ENCODE data around the gene GSX2.
"Not testable (repeated sequence)": the region's sequence is repeated elsewhere in the genome, so short reads cannot be mapped to it uniquely, and the experiment has no call there.

GSX2 gene

GRCh38 chr4:54102531-54103106 is 2.7 kb downstream of the GSX2 start:
- Mint-ChIP-seq H3K9me3 (no peaks in the 10 kb centered on the region), H3K27me3 (peaks cover 99% of the 10 kb centered on the region), H3K4me1 (peaks cover 41% of the 10 kb centered on the region), H3K4me3 (no peak overlapping the region), H3K36me3 (peaks cover 1% of the 10 kb centered on the region), H3K27ac (no peak overlapping the region)
- CTCF ChIA-PET: interaction anchor here (1.0 to 1.2 kb wide), 2 partner anchors 132 to 134 kb away, joined by 3 to 4 read pairs; no protein-coding TSS in a partner anchor
- DNase-seq: no peak

- DNase-seq: no peak
- H3K27ac Mint-ChIP-seq: no peak overlapping the region
- no peaks in the 10 kb centered on the region for H3K9me3 Mint-ChIP-seq
- peaks cover 99% of the 10 kb centered on the region for H3K27me3 Mint-ChIP-seq
- peaks cover 45% of the 10 kb centered on the region for H3K4me1 Mint-ChIP-seq
- H3K36me3 Mint-ChIP-seq: peaks cover 1% of the 10 kb centered on the region
- CTCF ChIA-PET: interaction anchor here (1.0 to 1.2 kb wide), 2 partner anchors 131 to 133 kb away, joined by 3 to 4 read pairs; no protein-coding TSS in a partner anchor
- H3K4me3 Mint-ChIP-seq: no peak overlapping the region
Measured at GRCh38 chr4:54103190-54103574, 3.2 kb downstream of the GSX2 start.

GRCh38 chr4:54104907-54105306 is 4.9 kb downstream of the GSX2 start:
- Mint-ChIP-seq H3K4me1 (peaks cover 35% of the 10 kb centered on the region), H3K27ac (no peak overlapping the region)
- CTCF ChIA-PET: no interaction called here

GRCh38 chr4:54107951-54108748 is 8.2 kb downstream of the GSX2 start:
- no peak overlapping the region for H3K27ac Mint-ChIP-seq
- H3K27me3 Mint-ChIP-seq: peaks cover 84% of the 10 kb centered on the region
- no peaks in the 10 kb centered on the region for H3K9me3 Mint-ChIP-seq
- H3K4me3 Mint-ChIP-seq: no peak overlapping the region
- H3K36me3 Mint-ChIP-seq: no peaks in the 10 kb centered on the region
- CTCF ChIA-PET: interaction anchor here (0.7 to 3.9 kb wide), 3 partner anchors 125 to 468 kb away, joined by 3 to 15 read pairs (median 13); no protein-coding TSS in a partner anchor
- no peak for DNase-seq
- H3K4me1 Mint-ChIP-seq: peaks cover 18% of the 10 kb centered on the region

More at GRCh38 chr4:54104907-54105306, 4.9 kb downstream of the GSX2 start:
- Mint-ChIP-seq H3K9me3 (no peaks in the 10 kb centered on the region), H3K4me3 (no peak overlapping the region), H3K36me3 (peaks cover 1% of the 10 kb centered on the region), H3K27me3 (peaks cover 99% of the 10 kb centered on the region)
- no peak for DNase-seq

GRCh38 chr4:54109241-54110018 is 9.5 kb downstream of the GSX2 start:
- no peak for DNase-seq
- CTCF ChIA-PET: interaction anchor here (3.9 kb wide), 1 partner anchor 179 kb away, joined by 13 read pairs; no protein-coding TSS in a partner anchor
- peaks cover 16% of the 10 kb centered on the region for H3K4me1 Mint-ChIP-seq
- no peak overlapping the region for H3K27ac Mint-ChIP-seq
- H3K9me3 Mint-ChIP-seq: no peaks in the 10 kb centered on the region
- no peak overlapping the region for H3K4me3 Mint-ChIP-seq
- peaks cover 76% of the 10 kb centered on the region for H3K27me3 Mint-ChIP-seq
- no peaks in the 10 kb centered on the region for H3K36me3 Mint-ChIP-seq

GRCh38 chr4:54110019-54110416 is 10.1 kb downstream of the GSX2 start:
- no peak for DNase-seq
- peaks cover 70% of the 10 kb centered on the region for H3K27me3 Mint-ChIP-seq
- no peak overlapping the region for H3K27ac Mint-ChIP-seq
- no peaks in the 10 kb centered on the region for H3K9me3 Mint-ChIP-seq
- no peaks in the 10 kb centered on the region for H3K36me3 Mint-ChIP-seq
- peaks cover 11% of the 10 kb centered on the region for H3K4me1 Mint-ChIP-seq
- H3K4me3 Mint-ChIP-seq: no peak overlapping the region
- CTCF ChIA-PET: interaction anchor here (1.7 kb wide), 1 partner anchor 13 kb away, joined by 3 read pairs; no protein-coding TSS in a partner anchor

- H3K4me3 Mint-ChIP-seq, CTCF ChIA-PET, DNase-seq, H3K9me3 Mint-ChIP-seq, H3K27ac Mint-ChIP-seq, H3K36me3 Mint-ChIP-seq, H3K4me1 Mint-ChIP-seq: not testable (repeated sequence)
- peaks cover 39% of the 10 kb centered on the region for H3K27me3 Mint-ChIP-seq
Measured at GRCh38 chr4:54113206-54113605, 13.2 kb downstream of the GSX2 start.

GRCh38 chr4:54116246-54116645 is 16.3 kb downstream of the GSX2 start:
- DNase-seq, CTCF ChIA-PET, H3K36me3 Mint-ChIP-seq, H3K4me1 Mint-ChIP-seq, H3K4me3 Mint-ChIP-seq, H3K27ac Mint-ChIP-seq, H3K9me3 Mint-ChIP-seq: not testable (repeated sequence)
- H3K27me3 Mint-ChIP-seq: peaks cover 16% of the 10 kb centered on the region

GRCh38 chr4:54118850-54119589 is 19.1 kb downstream of the GSX2 start:
- H3K36me3 Mint-ChIP-seq: no peaks in the 10 kb centered on the region
- H3K27ac Mint-ChIP-seq: no peak overlapping the region
- no peaks in the 10 kb centered on the region for H3K4me1 Mint-ChIP-seq
- no peaks in the 10 kb centered on the region for H3K9me3 Mint-ChIP-seq
- H3K27me3 Mint-ChIP-seq: peaks cover 4% of the 10 kb centered on the region
- no peak for DNase-seq
- H3K4me3 Mint-ChIP-seq: no peak overlapping the region
- CTCF ChIA-PET: interaction anchor here (0.6 kb wide), 1 partner anchor 100 kb away, joined by 3 read pairs; no protein-coding TSS in a partner anchor

GRCh38 chr4:54120518-54120917 is 20.6 kb downstream of the GSX2 start:
- no peaks in the 10 kb centered on the region for H3K4me1 Mint-ChIP-seq
- DNase-seq: no peak
- H3K4me3 Mint-ChIP-seq: no peak overlapping the region
- no peaks in the 10 kb centered on the region for H3K36me3 Mint-ChIP-seq
- peaks cover 4% of the 10 kb centered on the region for H3K27me3 Mint-ChIP-seq
- no peaks in the 10 kb centered on the region for H3K9me3 Mint-ChIP-seq
- H3K27ac Mint-ChIP-seq: no peak overlapping the region
- CTCF ChIA-PET: no interaction called here

- Mint-ChIP-seq H3K4me1 (no peaks in the 10 kb centered on the region), H3K27me3 (peaks cover 4% of the 10 kb centered on the region), H3K36me3 (no peaks in the 10 kb centered on the region), H3K27ac (no peak overlapping the region), H3K9me3 (peaks cover 10% of the 10 kb centered on the region), H3K4me3 (no peak overlapping the region)
- CTCF ChIA-PET: no interaction called here
- DNase-seq: no peak
Measured at GRCh38 chr4:54127660-54128059, 27.7 kb downstream of the GSX2 start.

- H3K36me3 Mint-ChIP-seq, H3K27ac Mint-ChIP-seq, DNase-seq, H3K4me3 Mint-ChIP-seq, CTCF ChIA-PET, H3K4me1 Mint-ChIP-seq, H3K27me3 Mint-ChIP-seq: not testable (repeated sequence)
- peaks cover 10% of the 10 kb centered on the region for H3K9me3 Mint-ChIP-seq
Measured at GRCh38 chr4:54128694-54129093, 28.7 kb downstream of the GSX2 start.

GRCh38 chr4:54139332-54139731 is 39.4 kb downstream of the GSX2 start:
- H3K4me1 Mint-ChIP-seq: peaks cover 5% of the 10 kb centered on the region
- CTCF ChIA-PET: no interaction called here
- H3K36me3 Mint-ChIP-seq: no peaks in the 10 kb centered on the region
- H3K27me3 Mint-ChIP-seq: peaks cover 12% of the 10 kb centered on the region
- no peak overlapping the region for H3K4me3 Mint-ChIP-seq
- no peaks in the 10 kb centered on the region for H3K9me3 Mint-ChIP-seq
- DNase-seq: no peak
- H3K27ac Mint-ChIP-seq: no peak overlapping the region

GRCh38 chr4:54140287-54140686 is 40.3 kb downstream of the GSX2 start:
- no peaks in the 10 kb centered on the region for H3K36me3 Mint-ChIP-seq
- H3K4me3 Mint-ChIP-seq: no peak overlapping the region
- peaks cover 12% of the 10 kb centered on the region for H3K27me3 Mint-ChIP-seq
- no peak for DNase-seq
- H3K4me1 Mint-ChIP-seq: peaks cover 12% of the 10 kb centered on the region
- H3K9me3 Mint-ChIP-seq: no peaks in the 10 kb centered on the region
- no peak overlapping the region for H3K27ac Mint-ChIP-seq
- CTCF ChIA-PET: no interaction called here
